Nucleus accumbens (tissue), 56 donors: ENCODE results near the gene INPP5J.

Experiments used
- DNase-seq, 56 donors: peaks; one replicate each; lab custom pipeline; 2025; lab: John Stamatoyannopoulos, UW

INPP5J gene

DNA sequence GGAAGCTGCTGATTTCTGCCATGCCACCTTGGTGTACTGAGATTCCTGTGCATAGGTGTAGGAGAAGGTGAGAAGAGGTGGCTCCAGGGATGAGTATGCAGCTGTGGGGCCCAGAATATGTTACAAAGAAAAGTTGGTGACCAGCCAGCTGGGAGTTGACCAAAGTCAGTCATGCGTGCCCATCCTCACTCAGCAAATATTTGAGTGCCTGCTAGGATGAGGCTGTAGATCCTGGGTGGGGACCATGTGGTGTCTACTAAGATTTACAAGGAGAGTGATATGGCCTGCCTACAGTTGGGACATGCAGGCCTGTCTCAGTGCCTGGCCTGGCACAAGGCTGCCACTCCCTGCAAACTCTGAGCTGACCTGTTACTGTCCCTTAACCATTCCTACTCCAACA is 56.6 kb downstream of the INPP5J start:
- no peak for DNase-seq

DNA sequence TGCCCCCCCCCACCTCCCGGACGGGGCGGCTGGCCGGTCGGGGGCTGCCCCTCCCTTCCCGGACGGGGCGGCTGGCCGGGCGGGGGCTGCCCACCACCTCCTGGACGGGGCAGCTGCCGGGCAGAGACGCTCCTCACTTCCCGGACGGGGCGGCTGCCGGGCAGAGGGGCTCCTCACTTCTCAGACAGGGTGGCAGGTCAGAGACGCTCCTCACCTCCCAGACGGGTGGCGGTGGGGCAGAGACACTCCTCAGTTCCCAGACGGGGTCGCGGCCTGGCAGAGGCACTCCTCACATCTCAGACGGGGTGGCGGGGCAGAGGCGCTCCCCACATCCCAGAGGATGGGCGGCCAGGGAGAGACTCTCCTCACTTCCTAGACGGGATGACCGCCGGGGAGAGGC is 61.2 kb downstream of the INPP5J start:
- no peak for DNase-seq
